Measurements from ENCODE around the gene EFTUD2. TPM values are rescaled to one million over a fixed set of nuclear protein-coding genes. Genes with fewer than 3 reads are reported as not detected.
"Not testable (repeated sequence)": the region's sequence is repeated elsewhere in the genome, so short reads cannot be mapped to it uniquely, and the experiment has no call there.

The EFTUD2 gene
- total RNA-seq, 1 donor from 2014 or later = 102 TPM

DNA sequence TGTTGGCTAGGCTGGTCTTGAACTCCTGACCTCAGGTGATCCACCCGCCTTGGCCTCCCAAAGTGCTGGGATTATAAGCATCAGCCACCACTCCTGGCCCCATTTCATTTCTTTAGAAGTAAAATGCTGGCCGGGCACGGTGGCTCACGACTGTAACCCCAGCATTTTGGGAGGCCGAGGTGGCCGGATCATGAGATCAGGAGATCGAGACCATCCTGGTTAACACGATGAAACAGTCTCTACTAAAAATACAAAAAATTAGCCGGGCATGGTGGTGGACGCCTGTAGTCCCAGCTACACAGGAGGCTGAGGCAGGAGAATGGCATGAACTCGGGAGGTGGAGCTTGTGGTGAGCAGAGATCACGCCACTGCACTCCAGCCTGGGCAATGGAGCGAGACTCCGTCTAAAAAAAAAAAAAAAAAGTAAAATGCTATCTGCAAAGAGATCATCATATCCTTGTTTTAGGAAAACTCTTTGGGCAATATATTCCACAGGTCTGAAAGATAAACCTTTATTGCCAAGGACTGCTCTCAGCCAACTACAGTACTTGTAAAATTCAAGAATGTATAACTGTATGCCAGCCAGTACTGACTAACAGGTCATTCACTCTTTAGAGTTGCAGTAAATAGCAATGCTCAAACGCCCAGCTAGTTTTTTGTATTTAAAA, 73.0 kb downstream of the EFTUD2 start:
- H3K36me3 Mint-ChIP-seq (ENCODE audit: unreplicated experiment) = no peaks in the 10 kb centered on the region
- H3K27me3 Mint-ChIP-seq (ENCODE audit: unreplicated experiment) = no peaks in the 10 kb centered on the region
- H3K4me1 Mint-ChIP-seq (ENCODE audit: unreplicated experiment) = peaks cover 35% of the 10 kb centered on the region
- TF ChIP-seq, protein P1, sequence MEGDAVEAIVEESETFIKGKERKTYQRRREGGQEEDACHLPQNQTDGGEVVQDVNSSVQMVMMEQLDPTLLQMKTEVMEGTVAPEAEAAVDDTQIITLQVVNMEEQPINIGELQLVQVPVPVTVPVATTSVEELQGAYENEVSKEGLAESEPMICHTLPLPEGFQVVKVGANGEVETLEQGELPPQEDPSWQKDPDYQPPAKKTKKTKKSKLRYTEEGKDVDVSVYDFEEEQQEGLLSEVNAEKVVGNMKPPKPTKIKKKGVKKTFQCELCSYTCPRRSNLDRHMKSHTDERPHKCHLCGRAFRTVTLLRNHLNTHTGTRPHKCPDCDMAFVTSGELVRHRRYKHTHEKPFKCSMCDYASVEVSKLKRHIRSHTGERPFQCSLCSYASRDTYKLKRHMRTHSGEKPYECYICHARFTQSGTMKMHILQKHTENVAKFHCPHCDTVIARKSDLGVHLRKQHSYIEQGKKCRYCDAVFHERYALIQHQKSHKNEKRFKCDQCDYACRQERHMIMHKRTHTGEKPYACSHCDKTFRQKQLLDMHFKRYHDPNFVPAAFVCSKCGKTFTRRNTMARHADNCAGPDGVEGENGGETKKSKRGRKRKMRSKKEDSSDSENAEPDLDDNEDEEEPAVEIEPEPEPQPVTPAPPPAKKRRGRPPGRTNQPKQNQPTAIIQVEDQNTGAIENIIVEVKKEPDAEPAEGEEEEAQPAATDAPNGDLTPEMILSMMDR (IDR thresholded peaks at IDR 0.05) = no peak
- no peak overlapping the region for H3K27ac Mint-ChIP-seq (ENCODE audit: unreplicated experiment)
- H3K4me3 Mint-ChIP-seq (ENCODE audit: unreplicated experiment) = no peak overlapping the region
- DNase-seq (ENCODE audit: extremely low spot score, unreplicated experiment) = no peak
- H3K9me3 Mint-ChIP-seq (ENCODE audit: unreplicated experiment) = no peaks in the 10 kb centered on the region

DNA sequence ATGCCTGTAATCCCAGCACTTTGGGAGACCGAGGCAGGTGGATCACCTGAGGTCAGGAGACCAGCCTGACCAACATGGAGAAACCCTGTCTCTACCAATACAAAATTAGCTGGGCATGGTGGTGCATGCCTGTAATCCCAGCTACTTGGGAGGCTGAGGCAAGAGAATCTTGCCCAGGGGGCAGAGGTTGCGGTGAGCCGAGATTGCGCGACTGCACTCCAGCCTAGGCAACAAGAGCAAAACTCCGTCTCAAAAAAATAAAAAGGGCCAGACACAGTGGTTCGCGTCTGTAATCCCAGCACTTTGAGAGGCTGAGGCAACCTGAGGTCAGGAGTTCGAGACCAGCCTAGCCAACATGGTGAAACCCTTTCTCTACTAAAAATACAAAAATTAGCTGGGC, 74.0 kb downstream of the EFTUD2 start:
- not testable (repeated sequence) for H3K36me3 Mint-ChIP-seq (ENCODE audit: unreplicated experiment); H3K9me3 Mint-ChIP-seq (ENCODE audit: unreplicated experiment); DNase-seq (ENCODE audit: extremely low spot score, unreplicated experiment); H3K27ac Mint-ChIP-seq (ENCODE audit: unreplicated experiment); H3K27me3 Mint-ChIP-seq (ENCODE audit: unreplicated experiment); H3K4me3 Mint-ChIP-seq (ENCODE audit: unreplicated experiment)
- peaks cover 41% of the 10 kb centered on the region for H3K4me1 Mint-ChIP-seq (ENCODE audit: unreplicated experiment)

DNA sequence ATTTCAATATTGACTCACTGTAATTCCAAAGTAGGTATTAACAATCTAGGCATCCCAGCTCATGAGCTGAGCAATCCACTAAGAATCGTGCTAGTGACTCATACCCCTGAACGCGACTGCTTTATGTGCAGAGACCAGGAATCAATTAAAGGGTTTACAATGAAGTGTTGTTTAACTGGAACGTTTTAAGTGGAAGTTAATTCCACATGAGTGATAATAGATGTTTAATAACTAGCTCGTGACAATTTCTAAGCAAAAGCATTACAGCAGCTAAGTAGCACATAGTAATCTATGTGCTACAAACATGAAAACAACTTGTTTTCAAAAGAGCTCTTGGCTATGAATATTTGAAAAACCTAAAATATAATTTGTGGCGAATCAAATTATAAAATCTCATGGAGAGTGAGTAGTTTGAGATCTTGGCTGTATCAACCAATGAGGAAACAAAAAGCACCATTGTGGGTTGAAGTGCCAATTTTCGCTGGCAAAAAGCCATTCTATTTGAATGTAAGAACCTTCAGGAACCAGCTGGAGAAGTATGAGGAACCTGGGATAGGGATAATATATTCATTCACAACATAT, 78.5 kb downstream of the EFTUD2 start:
- no peaks in the 10 kb centered on the region for H3K9me3 Mint-ChIP-seq (ENCODE audit: unreplicated experiment)
- no peak overlapping the region for H3K4me3 Mint-ChIP-seq (ENCODE audit: unreplicated experiment)
- TF ChIP-seq, protein P1 (IDR thresholded peaks at IDR 0.05) = no peak
- H3K36me3 Mint-ChIP-seq (ENCODE audit: unreplicated experiment) = no peaks in the 10 kb centered on the region
- DNase-seq (ENCODE audit: extremely low spot score, unreplicated experiment) = no peak
- H3K27me3 Mint-ChIP-seq (ENCODE audit: unreplicated experiment) = no peaks in the 10 kb centered on the region
- peaks cover 36% of the 10 kb centered on the region for H3K4me1 Mint-ChIP-seq (ENCODE audit: unreplicated experiment)
- H3K27ac Mint-ChIP-seq (ENCODE audit: unreplicated experiment) = peak overlapping the region; percentile 48

DNA sequence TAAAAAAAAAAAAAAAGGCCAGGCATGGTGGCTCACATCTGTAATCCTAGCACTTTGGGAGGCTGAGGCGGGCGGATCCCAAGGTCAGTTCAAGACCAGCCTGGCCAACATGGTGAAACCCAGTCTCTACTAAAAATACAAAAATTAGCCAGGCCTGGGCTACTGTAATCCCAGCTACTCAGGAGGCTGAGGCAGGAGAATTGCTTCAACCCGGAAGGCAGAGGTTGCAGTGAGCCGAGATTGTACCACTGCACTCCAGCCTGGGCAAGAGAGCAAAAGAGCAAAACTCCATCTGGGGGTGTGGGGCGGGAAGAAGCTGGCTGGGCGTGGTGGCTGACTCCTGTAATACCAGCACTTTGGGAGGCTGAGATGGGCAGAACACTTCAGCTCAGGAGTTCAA, 80.7 kb downstream of the EFTUD2 start:
- H3K27me3 Mint-ChIP-seq (ENCODE audit: unreplicated experiment); H3K36me3 Mint-ChIP-seq (ENCODE audit: unreplicated experiment); DNase-seq (ENCODE audit: extremely low spot score, unreplicated experiment); H3K4me3 Mint-ChIP-seq (ENCODE audit: unreplicated experiment); H3K9me3 Mint-ChIP-seq (ENCODE audit: unreplicated experiment): not testable (repeated sequence)
- Mint-ChIP-seq H3K27ac (ENCODE audit: unreplicated experiment) (peak overlapping the region; percentile 18), H3K4me1 (ENCODE audit: unreplicated experiment) (peaks cover 37% of the 10 kb centered on the region)

GRCh38 chr17:44812263-44812662, 87.0 kb downstream of the EFTUD2 start:
- peaks cover 16% of the 10 kb centered on the region for H3K4me1 Mint-ChIP-seq (ENCODE audit: unreplicated experiment)
- no peaks in the 10 kb centered on the region for H3K9me3 Mint-ChIP-seq (ENCODE audit: unreplicated experiment)
- no peak for DNase-seq (ENCODE audit: extremely low spot score, unreplicated experiment)
- H3K4me3 Mint-ChIP-seq (ENCODE audit: unreplicated experiment) = no peak overlapping the region
- H3K27me3 Mint-ChIP-seq (ENCODE audit: unreplicated experiment) = no peaks in the 10 kb centered on the region
- no peaks in the 10 kb centered on the region for H3K36me3 Mint-ChIP-seq (ENCODE audit: unreplicated experiment)
- H3K27ac Mint-ChIP-seq (ENCODE audit: unreplicated experiment) = no peak overlapping the region
- TF ChIP-seq, protein P1 (IDR thresholded peaks at IDR 0.05) = no peak

DNA sequence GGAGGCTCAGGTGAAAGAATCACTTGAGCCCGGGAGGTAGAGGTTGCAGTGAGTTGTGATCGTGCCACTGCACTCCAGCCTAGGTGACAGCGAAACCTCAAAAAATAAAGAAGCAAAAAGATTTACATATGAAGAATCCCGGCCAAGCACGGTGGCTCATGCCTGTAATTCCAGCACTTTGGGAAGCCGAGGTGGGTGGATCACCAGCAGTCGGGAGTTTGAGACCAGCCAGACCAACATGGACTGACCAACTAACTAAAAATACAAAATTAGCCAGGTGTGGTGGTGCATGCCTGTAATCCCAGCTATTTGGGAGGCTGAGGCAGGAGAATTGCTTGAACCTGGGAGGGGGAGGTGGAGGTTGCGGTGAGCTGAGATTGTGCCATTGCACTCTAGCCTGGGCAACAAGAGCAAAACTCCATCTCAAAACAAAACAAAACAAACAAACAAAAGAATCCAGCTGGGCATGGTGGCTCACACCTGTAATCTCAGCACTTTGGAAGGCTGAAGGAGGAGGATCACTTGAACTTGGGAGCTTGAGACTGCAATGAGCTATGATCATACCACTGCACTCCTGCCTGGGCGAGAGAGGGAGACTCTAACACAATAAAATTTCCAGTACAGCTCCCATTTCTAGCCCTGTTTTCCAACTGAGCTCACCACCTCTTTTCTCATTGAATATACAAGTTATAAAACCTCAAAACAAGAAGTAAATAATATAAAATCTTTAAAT, 90.4 kb downstream of the EFTUD2 start:
- not testable (repeated sequence) for H3K9me3 Mint-ChIP-seq (ENCODE audit: unreplicated experiment); H3K27ac Mint-ChIP-seq (ENCODE audit: unreplicated experiment)
- H3K4me1 Mint-ChIP-seq (ENCODE audit: unreplicated experiment) = peaks cover 16% of the 10 kb centered on the region

More for the DNA sequence above, 90.4 kb downstream of the EFTUD2 start:
- not testable (repeated sequence) for H3K27me3 Mint-ChIP-seq (ENCODE audit: unreplicated experiment); DNase-seq (ENCODE audit: extremely low spot score, unreplicated experiment); H3K4me3 Mint-ChIP-seq (ENCODE audit: unreplicated experiment)
- H3K36me3 Mint-ChIP-seq (ENCODE audit: unreplicated experiment) = peaks cover 21% of the 10 kb centered on the region

Measured in osteocyte (in vitro differentiated cells).